Cardiac muscle cell (in vitro differentiated cells and primary cell): Measurements from ENCODE around the gene CRELD2. TPM values are rescaled to one million over a fixed set of nuclear protein-coding genes. Genes with fewer than 3 reads are reported as not detected.

Experiments used
- DNase-seq, 2 donors: peaks; one replicate each; pipeline versions ENCODE4 v3.0.0 to v3.0.0-alpha.2; 2010 to 2017; ENCODE audit warnings: low read depth in 1 of 2, low spot score in 1 of 2
- H3K27ac ChIP-seq: fragments of 200-600 bp; sonication (generic); 2 replicates; pipeline ENCODE4 v1.5.1; 2016
- H3K27me3 ChIP-seq: fragments of 200-600 bp; sonication (generic); 2 replicates; pipeline ENCODE4 v1.6.0; 2016; ENCODE audit warnings: control low read depth
- H3K36me3 ChIP-seq: fragments of 200-600 bp; sonication (generic); 2 replicates; pipeline ENCODE4 v1.5.1; 2016; ENCODE audit warnings: control low read depth
- H3K4me1 ChIP-seq: fragments of 200-600 bp; sonication (generic); 2 replicates; pipeline ENCODE4 v1.8.1; 2017; ENCODE audit warnings: low read depth, mild to moderate bottlenecking, mixed run types
- H3K4me3 ChIP-seq: fragments of 200-600 bp; sonication (generic); 2 replicates; pipeline ENCODE4 v1.5.1; 2016; ENCODE audit warnings: mild to moderate bottlenecking
- H3K9me3 ChIP-seq: fragments of 200-600 bp; sonication (generic); 2 replicates; pipeline ENCODE4 v1.5.1; 2017; ENCODE audit warnings: low read depth, mild to moderate bottlenecking, control low read depth
- CTCF ChIP-seq: IDR thresholded peaks from 2 replicates; pipeline ENCODE4 v1.5.1; 2012; ENCODE audit warnings: low read depth, mild to moderate bottlenecking, low read length
- polyA plus RNA-seq: library from polyadenylated mRNA; unstranded; fragments of >200 nt; fragmentation: Nextera tagmentation; extraction: Ambion mirVana; gene quantifications from 2 replicates; pipeline ENCODE4 v1.2.1, GENCODE V29; 2016
- total RNA-seq: library from RNA; depleted of rRNA; stranded (reverse); fragments of >200 nt; gene quantifications from 2 replicates; pipeline ENCODE4 v1.2.3, GENCODE V29; 2016

The CRELD2 gene
- total and polyA plus RNA-seq, 2 experiments from 2014 or later, result 36.0 to 112 TPM

- H3K27ac ChIP-seq, result no peak overlapping the region
- no peaks in the 10 kb centered on the region for H3K4me1 ChIP-seq
- DNase-seq, result no peak
- TF ChIP-seq CTCF, result no peak
- no peaks in the 10 kb centered on the region for H3K9me3 ChIP-seq
- no peaks in the 10 kb centered on the region for H3K27me3 ChIP-seq
- H3K4me3 ChIP-seq, result no peak overlapping the region
- peaks cover 8% of the 10 kb centered on the region for H3K36me3 ChIP-seq
These were observed 10.6 kb upstream of the CRELD2 start for GRCh38 chr22:49907807-49908206.

GRCh38 chr22:49909476-49910205, 8.8 kb upstream of the CRELD2 start:
- no peak for TF ChIP-seq CTCF
- H3K4me3 ChIP-seq, result no peak overlapping the region
- no peaks in the 10 kb centered on the region for H3K27me3 ChIP-seq
- no peaks in the 10 kb centered on the region for H3K4me1 ChIP-seq
- no peak overlapping the region for H3K27ac ChIP-seq
- peaks cover 8% of the 10 kb centered on the region for H3K36me3 ChIP-seq
- DNase-seq, result no peak
- H3K9me3 ChIP-seq, result no peaks in the 10 kb centered on the region

GRCh38 chr22:49910229-49911155, 7.9 kb upstream of the CRELD2 start:
- no peak for TF ChIP-seq CTCF
- H3K36me3 ChIP-seq, result peaks cover 8% of the 10 kb centered on the region
- H3K9me3 ChIP-seq, result no peaks in the 10 kb centered on the region
- no peak overlapping the region for H3K27ac ChIP-seq
- H3K4me1 ChIP-seq, result no peaks in the 10 kb centered on the region
- DNase-seq, result no peak
- no peaks in the 10 kb centered on the region for H3K27me3 ChIP-seq
- no peak overlapping the region for H3K4me3 ChIP-seq

DNA sequence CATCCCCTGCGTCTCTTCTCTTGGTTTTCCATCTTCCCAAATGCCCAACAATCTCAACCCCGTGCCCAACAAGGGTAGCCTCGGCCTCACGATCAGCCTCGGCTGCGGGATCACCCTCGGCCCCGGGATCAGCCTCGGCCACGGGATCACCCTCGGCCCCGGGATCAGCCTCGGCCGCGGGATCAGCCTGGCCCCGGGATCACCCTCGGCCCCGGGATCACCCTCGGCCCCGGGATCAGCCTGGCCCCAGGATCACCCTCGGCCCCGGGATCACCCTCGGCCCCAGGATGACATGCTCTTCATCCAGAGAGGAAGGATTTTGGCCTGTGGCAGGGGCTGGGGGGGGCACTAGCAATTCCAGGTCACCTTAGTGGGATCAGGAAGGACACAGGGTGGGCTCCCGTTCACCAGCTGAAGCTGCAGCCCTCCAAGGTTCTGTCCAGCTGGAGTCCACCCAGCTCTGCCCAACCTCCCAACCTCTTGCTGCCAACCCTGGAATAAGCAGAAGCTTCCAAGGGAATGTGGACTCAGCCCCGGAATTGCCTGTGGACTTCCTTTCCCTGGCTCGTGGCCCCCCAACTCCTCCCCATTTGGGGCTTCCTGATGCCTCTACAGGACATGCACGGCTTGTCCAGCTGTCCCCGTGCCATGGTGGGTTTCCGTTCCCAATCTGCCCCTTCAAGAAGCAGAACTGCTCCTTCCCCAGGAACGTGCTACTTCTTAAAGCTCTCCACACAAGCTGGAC, 6.4 kb upstream of the CRELD2 start:
- TF ChIP-seq CTCF, result no peak
- peaks cover 8% of the 10 kb centered on the region for H3K36me3 ChIP-seq

GRCh38 chr22:49913026-49913425, 5.4 kb upstream of the CRELD2 start:
- no peak for DNase-seq
- Histone ChIP-seq H3K27me3 (no peaks in the 10 kb centered on the region), H3K27ac (no peak overlapping the region), H3K4me3 (no peak overlapping the region), H3K4me1 (no peaks in the 10 kb centered on the region), H3K9me3 (no peaks in the 10 kb centered on the region), H3K36me3 (peaks cover 4% of the 10 kb centered on the region)
- TF ChIP-seq CTCF, result no peak

More for the DNA sequence above, 6.4 kb upstream of the CRELD2 start:
- DNase-seq, result no peak
- Histone ChIP-seq H3K27ac (no peak overlapping the region), H3K4me1 (no peaks in the 10 kb centered on the region), H3K4me3 (no peak overlapping the region), H3K9me3 (no peaks in the 10 kb centered on the region), H3K27me3 (no peaks in the 10 kb centered on the region)
